Mesendoderm (in vitro differentiated cells): ENCODE measurements around the gene MET.
"Not testable (repeated sequence)": the region's sequence is repeated elsewhere in the genome, so short reads cannot be mapped to it uniquely, and the experiment has no call there.

Experiments
- DNase-seq: peaks from one replicate; pipeline ENCODE4 v3.0.0; 2013
- H2AK5ac ChIP-seq: 2 replicates; pipeline ENCODE4 v1.6.1; 2013; ENCODE audit warnings: low read length, inconsistent platforms
- H2BK120ac ChIP-seq: 2 replicates; pipeline ENCODE4 v1.6.1; 2013; ENCODE audit warnings: low read depth, mild to moderate bottlenecking, low read length, moderate library complexity, mixed read lengths
- H2BK15ac ChIP-seq: replicated peaks from 2 replicates; pipeline ENCODE4 v1.6.1; 2013; ENCODE audit warnings: low read depth, mild to moderate bottlenecking, moderate library complexity
- H2BK5ac ChIP-seq: 2 replicates; pipeline ENCODE4 v1.6.1; 2013; ENCODE audit warnings: low read length, inconsistent platforms
- H3K18ac ChIP-seq: 2 replicates; pipeline ENCODE4 v1.6.1; 2013; ENCODE audit warnings: mild to moderate bottlenecking, low read length, mixed read lengths
- H3K23ac ChIP-seq: one replicate; pipeline ENCODE4 v1.6.1; 2013; ENCODE audit warnings: low read length
- H3K27ac ChIP-seq: 2 replicates; pipeline ENCODE4 v1.5.1; 2013; ENCODE audit warnings: low read depth, mild to moderate bottlenecking, inconsistent platforms, low read length, moderate library complexity
- H3K27me3 ChIP-seq: 2 replicates; pipeline ENCODE4 v1.6.1; 2013; ENCODE audit warnings: low read length, control low read depth, mild to moderate bottlenecking, inconsistent platforms; ENCODE audit not compliant: insufficient read depth, poor library complexity
- H3K36me3 ChIP-seq: 2 replicates; pipeline ENCODE4 v1.6.1; 2013; ENCODE audit warnings: low read length, inconsistent platforms; ENCODE audit not compliant: control insufficient read depth, insufficient read depth
- H3K4ac ChIP-seq: one replicate; pipeline ENCODE4 v1.6.1; 2013; ENCODE audit warnings: low read depth, mild to moderate bottlenecking, low read length, moderate library complexity
- H3K4me1 ChIP-seq: 2 replicates; pipeline ENCODE4 v1.6.1; 2013; ENCODE audit warnings: low read depth, low read length, inconsistent platforms; ENCODE audit not compliant: control insufficient read depth
- H3K4me2 ChIP-seq: 2 replicates; pipeline ENCODE4 v1.6.1; 2013; ENCODE audit warnings: low read length
- H3K4me3 ChIP-seq: 2 replicates; pipeline ENCODE4 v1.5.1; 2013; ENCODE audit warnings: mild to moderate bottlenecking, low read length
- H3K56ac ChIP-seq: one replicate; pipeline ENCODE4 v1.6.1; 2013; ENCODE audit warnings: low read length
- H3K79me1 ChIP-seq: 2 replicates; pipeline ENCODE4 v1.6.1; 2013; ENCODE audit warnings: low read length, inconsistent platforms
- H3K79me2 ChIP-seq: 2 replicates; pipeline ENCODE4 v1.6.1; 2013; ENCODE audit warnings: mild to moderate bottlenecking, low read length; ENCODE audit not compliant: control insufficient read depth, insufficient read depth
- H3K9ac ChIP-seq: 2 replicates; pipeline ENCODE4 v1.6.1; 2013; ENCODE audit warnings: low read length, inconsistent platforms
- H4K5ac ChIP-seq: one replicate; pipeline ENCODE4 v1.6.1; 2013; ENCODE audit warnings: low read length
- H4K8ac ChIP-seq: one replicate; pipeline ENCODE4 v1.6.1; 2013; ENCODE audit warnings: low read depth, mild to moderate bottlenecking, control low read depth, low read length, moderate library complexity
- WGBS: extraction: QIAGEN DNeasy Blood & Tissue Kit; methylation state at CpG from one replicate; pipeline ENCODE4 v1.1.7; 2013; ENCODE audit warnings: low lambda C conversion rate, missing lambda C conversion rate; ENCODE audit not compliant: insufficient coverage; ENCODE audit errors: extremely low coverage; 5-methylcytosine and 5-hydroxymethylcytosine counted together

MET gene

DNA sequence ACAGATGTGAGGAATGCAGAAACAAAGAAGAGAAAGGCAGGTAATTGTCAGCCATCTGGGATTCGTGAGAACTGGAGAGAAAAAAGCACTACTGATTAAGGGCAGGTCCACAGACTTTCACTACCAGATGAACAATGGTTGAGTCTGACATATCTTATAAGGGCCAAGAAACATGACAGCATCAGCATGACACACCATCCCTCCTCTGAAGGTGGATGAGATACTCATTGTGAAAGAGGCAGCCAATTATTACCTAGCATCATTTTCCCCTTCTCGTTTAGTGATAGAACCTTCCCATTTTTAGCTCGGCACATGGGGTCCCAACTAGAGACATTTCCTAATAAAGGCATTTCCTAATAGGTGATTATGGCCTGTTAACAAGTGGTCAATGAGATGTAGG, 19.2 kb upstream of the MET start:
- Histone ChIP-seq H3K79me2 (no peaks in the 10 kb centered on the region), H3K4me3 (no peak overlapping the region), H2BK15ac (no peak overlapping the region), H3K23ac (no peak overlapping the region), H2BK5ac (no peak overlapping the region), H3K36me3 (no peaks in the 10 kb centered on the region), H3K27ac (no peak overlapping the region), H3K4ac (no peak overlapping the region), H3K79me1 (no peaks in the 10 kb centered on the region), H3K56ac (no peak overlapping the region), H3K4me1 (no peaks in the 10 kb centered on the region), H4K8ac (no peak overlapping the region), H3K9ac (no peak overlapping the region), H3K4me2 (no peak overlapping the region), H2BK120ac (no peak overlapping the region), H3K27me3 (no peaks in the 10 kb centered on the region), H4K5ac (no peak overlapping the region), H3K18ac (no peak overlapping the region), H2AK5ac (no peak overlapping the region)
- WGBS = no CpG with 5 or more reads among the region's 3 CpGs
- DNase-seq = no peak

DNA sequence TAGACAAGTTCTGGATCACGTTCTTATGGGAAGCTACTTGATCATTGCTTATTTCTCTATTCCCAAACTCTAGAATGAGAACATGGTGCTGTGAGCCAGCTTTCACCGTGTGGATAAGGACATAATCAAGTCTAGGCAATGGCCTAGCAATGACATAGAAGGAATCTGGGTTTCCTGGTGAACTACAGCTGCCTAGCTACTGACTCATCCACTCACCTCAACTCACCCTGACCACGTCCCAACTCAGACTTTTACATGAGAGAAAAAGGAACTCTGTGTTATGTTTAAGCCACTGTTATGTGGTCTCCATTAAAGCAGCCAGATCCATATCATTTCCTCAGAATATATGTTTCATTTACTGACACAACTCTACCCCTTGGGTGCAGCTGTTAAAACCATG, 18.8 kb upstream of the MET start:
- no peak overlapping the region for H2BK15ac ChIP-seq
- no peak overlapping the region for H3K23ac ChIP-seq
- H3K4me2 ChIP-seq = no peak overlapping the region
- no peak overlapping the region for H3K27ac ChIP-seq
- H4K5ac ChIP-seq = no peak overlapping the region
- H4K8ac ChIP-seq = no peak overlapping the region
- H3K4me3 ChIP-seq = no peak overlapping the region
- peak; percentile 40 for DNase-seq
- H2BK5ac ChIP-seq = no peak overlapping the region
- no peaks in the 10 kb centered on the region for H3K36me3 ChIP-seq
- no peak overlapping the region for H2AK5ac ChIP-seq
- H2BK120ac ChIP-seq = no peak overlapping the region
- H3K56ac ChIP-seq = no peak overlapping the region
- no peak overlapping the region for H3K18ac ChIP-seq
- H3K79me1 ChIP-seq = no peaks in the 10 kb centered on the region
- H3K9ac ChIP-seq = no peak overlapping the region
- H3K27me3 ChIP-seq = no peaks in the 10 kb centered on the region
- no peaks in the 10 kb centered on the region for H3K4me1 ChIP-seq
- no CpG with 5 or more reads among the region's 3 CpGs for WGBS
- no peak overlapping the region for H3K4ac ChIP-seq
- no peaks in the 10 kb centered on the region for H3K79me2 ChIP-seq

DNA sequence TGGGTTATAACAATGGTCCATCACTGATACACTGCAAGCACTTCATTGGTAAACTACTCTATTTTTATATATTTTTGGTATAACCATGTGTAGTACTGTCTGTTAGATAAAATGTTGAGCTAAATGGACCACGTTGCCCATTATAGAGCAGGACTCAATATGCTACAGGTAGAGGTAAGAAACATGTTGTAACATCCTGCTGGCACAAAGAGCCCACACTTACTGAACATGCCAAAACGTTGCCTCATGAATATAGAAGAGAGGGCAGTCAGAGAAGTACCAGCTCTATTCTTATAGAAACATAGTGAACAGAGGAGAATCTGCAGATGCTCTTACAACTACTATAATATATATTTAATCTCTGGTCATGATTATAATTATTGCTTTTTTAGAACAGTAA, 18.4 kb upstream of the MET start:
- no peak overlapping the region for H3K4me3 ChIP-seq
- H3K27me3 ChIP-seq = no peaks in the 10 kb centered on the region
- H2AK5ac ChIP-seq = no peak overlapping the region
- no peak overlapping the region for H3K23ac ChIP-seq
- H3K18ac ChIP-seq = no peak overlapping the region
- no peak overlapping the region for H2BK120ac ChIP-seq
- H4K8ac ChIP-seq = no peak overlapping the region
- H4K5ac ChIP-seq = no peak overlapping the region
- no peaks in the 10 kb centered on the region for H3K79me1 ChIP-seq
- no peak overlapping the region for H3K4ac ChIP-seq
- H3K9ac ChIP-seq = no peak overlapping the region
- H2BK5ac ChIP-seq = no peak overlapping the region
- H2BK15ac ChIP-seq = no peak overlapping the region
- H3K27ac ChIP-seq = no peak overlapping the region
- no peaks in the 10 kb centered on the region for H3K79me2 ChIP-seq
- no peak overlapping the region for H3K4me2 ChIP-seq
- WGBS = no CpG with 5 or more reads among the region's 2 CpGs
- no peak overlapping the region for H3K56ac ChIP-seq
- DNase-seq = no peak
- H3K4me1 ChIP-seq = no peaks in the 10 kb centered on the region
- no peaks in the 10 kb centered on the region for H3K36me3 ChIP-seq

DNA sequence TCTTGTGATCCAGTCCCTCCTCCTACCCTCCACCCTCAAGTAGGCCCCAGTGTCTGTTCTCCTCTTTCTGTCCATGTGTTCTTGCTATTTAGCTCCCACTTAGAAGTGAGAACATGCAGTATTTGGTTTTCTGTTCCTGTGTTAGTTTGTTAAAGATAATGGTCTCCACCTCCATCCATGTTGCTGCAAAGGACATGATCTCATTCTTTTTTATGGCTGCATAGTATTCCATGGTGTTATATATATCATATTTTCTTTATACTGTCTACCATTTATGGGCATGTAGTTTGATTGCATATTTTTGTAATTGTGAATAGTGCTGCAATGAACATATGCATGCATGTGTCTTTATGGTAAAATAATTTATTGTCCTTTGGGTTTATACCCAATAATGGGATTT, 12.7 kb upstream of the MET start:
- not testable (repeated sequence) for H2BK5ac ChIP-seq, H3K79me2 ChIP-seq, H2BK120ac ChIP-seq, H3K56ac ChIP-seq, H4K8ac ChIP-seq, H3K18ac ChIP-seq, H3K23ac ChIP-seq, H3K4ac ChIP-seq, H2BK15ac ChIP-seq, DNase-seq, H3K4me2 ChIP-seq, H2AK5ac ChIP-seq, H3K79me1 ChIP-seq, H3K36me3 ChIP-seq, H3K4me1 ChIP-seq, H3K9ac ChIP-seq, H3K27me3 ChIP-seq, H3K4me3 ChIP-seq, H4K5ac ChIP-seq, H3K27ac ChIP-seq

DNA sequence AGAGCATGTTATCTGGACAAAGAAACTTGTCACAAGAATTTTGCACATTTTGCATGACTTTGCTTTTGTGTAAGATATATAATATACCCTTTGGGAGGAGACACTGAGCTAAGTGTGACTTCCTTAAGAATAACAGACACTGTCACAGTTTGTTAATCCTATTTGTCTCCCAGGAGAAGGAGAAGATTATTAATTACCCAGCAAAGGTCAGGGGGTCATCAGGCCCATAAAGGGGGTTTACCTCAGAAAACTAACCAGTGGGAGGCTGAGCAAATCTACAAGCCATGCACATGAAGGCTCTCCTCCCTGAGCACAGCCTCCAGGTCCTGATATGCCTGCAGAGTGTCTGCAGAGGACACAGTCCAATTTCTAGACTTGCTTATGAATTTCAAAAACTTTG, 10.1 kb upstream of the MET start:
- no peak overlapping the region for H3K4ac ChIP-seq
- H3K23ac ChIP-seq = no peak overlapping the region
- no peak overlapping the region for H4K8ac ChIP-seq
- no peak overlapping the region for H3K4me2 ChIP-seq
- no peak overlapping the region for H2BK5ac ChIP-seq
- no peaks in the 10 kb centered on the region for H3K79me1 ChIP-seq
- no peaks in the 10 kb centered on the region for H3K36me3 ChIP-seq
- no peak overlapping the region for H2BK120ac ChIP-seq
- H3K79me2 ChIP-seq = no peaks in the 10 kb centered on the region
- DNase-seq = no peak
- no peaks in the 10 kb centered on the region for H3K4me1 ChIP-seq
- no peak overlapping the region for H3K56ac ChIP-seq
- H4K5ac ChIP-seq = no peak overlapping the region
- no peak overlapping the region for H3K18ac ChIP-seq
- no peak overlapping the region for H2BK15ac ChIP-seq
- no peak overlapping the region for H2AK5ac ChIP-seq
- H3K27ac ChIP-seq = no peak overlapping the region
- H3K27me3 ChIP-seq = no peaks in the 10 kb centered on the region
- no peak overlapping the region for H3K4me3 ChIP-seq
- H3K9ac ChIP-seq = no peak overlapping the region

DNA sequence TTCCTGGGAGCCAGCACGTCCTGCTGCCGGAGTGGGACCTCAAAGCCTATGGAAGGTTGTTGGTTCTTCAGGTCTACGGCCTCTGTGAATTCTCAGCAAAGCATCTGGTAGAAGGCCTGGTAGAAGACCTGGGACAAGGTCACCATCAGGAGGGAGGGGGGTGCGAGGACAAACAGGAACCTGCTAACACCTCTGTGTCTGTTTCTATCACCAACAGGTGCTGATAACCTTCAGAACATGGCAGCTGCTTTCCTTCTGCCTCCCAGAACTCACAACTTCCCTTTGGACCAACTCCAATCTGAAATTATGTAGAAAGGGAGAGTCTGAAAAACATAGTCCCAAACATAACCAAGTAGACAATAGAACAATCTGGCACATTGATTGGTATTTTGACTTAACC, 8.3 kb upstream of the MET start:
- Histone ChIP-seq H2AK5ac (no peak overlapping the region), H2BK15ac (no peak overlapping the region), H3K79me2 (no peaks in the 10 kb centered on the region), H2BK120ac (no peak overlapping the region), H3K4me1 (no peaks in the 10 kb centered on the region), H3K27ac (no peak overlapping the region), H3K9ac (no peak overlapping the region), H3K27me3 (no peaks in the 10 kb centered on the region), H3K4me3 (no peak overlapping the region), H4K5ac (no peak overlapping the region), H3K4ac (no peak overlapping the region), H4K8ac (no peak overlapping the region), H3K56ac (no peak overlapping the region), H3K4me2 (no peak overlapping the region), H3K79me1 (no peaks in the 10 kb centered on the region), H3K36me3 (no peaks in the 10 kb centered on the region), H3K18ac (no peak overlapping the region), H2BK5ac (no peak overlapping the region), H3K23ac (no peak overlapping the region)
- DNase-seq = no peak
- no CpG with 5 or more reads among the region's 4 CpGs for WGBS
